ENCODE measurements around the gene SHB.

GRCh38 chr9:37995961-37996818 is 72.8 kb downstream of the SHB start:
- TF ChIP-seq EP300 (IDR thresholded peaks at IDR 0.05) (no peak), CTCF (IDR thresholded peaks at IDR 0.05) (no peak), POLR2A (IDR thresholded peaks at IDR 0.05) (no peak), POLR2AphosphoS5 (IDR thresholded peaks at IDR 0.05) (no peak)
